ENCODE measurements around the gene SRBD1. TPM values are rescaled to one million over a fixed set of nuclear protein-coding genes. Genes with fewer than 3 reads are reported as not detected.

SRBD1 gene
- total RNA-seq, 1 experiment from 2014 or later = 17.3 TPM

- Mint-ChIP-seq H3K4me3 (ENCODE audit: unreplicated experiment) (no peak overlapping the region), H3K36me3 (ENCODE audit: insufficient read depth, unreplicated experiment) (no peaks in the 10 kb centered on the region), H3K4me1 (ENCODE audit: insufficient read depth, unreplicated experiment) (no peaks in the 10 kb centered on the region), H3K27ac (ENCODE audit: low read depth, unreplicated experiment) (no peak overlapping the region), H3K27me3 (ENCODE audit: insufficient read depth, unreplicated experiment) (no peaks in the 10 kb centered on the region), H3K9me3 (ENCODE audit: unreplicated experiment) (peaks cover 7% of the 10 kb centered on the region)
- TF ChIP-seq, protein P1, sequence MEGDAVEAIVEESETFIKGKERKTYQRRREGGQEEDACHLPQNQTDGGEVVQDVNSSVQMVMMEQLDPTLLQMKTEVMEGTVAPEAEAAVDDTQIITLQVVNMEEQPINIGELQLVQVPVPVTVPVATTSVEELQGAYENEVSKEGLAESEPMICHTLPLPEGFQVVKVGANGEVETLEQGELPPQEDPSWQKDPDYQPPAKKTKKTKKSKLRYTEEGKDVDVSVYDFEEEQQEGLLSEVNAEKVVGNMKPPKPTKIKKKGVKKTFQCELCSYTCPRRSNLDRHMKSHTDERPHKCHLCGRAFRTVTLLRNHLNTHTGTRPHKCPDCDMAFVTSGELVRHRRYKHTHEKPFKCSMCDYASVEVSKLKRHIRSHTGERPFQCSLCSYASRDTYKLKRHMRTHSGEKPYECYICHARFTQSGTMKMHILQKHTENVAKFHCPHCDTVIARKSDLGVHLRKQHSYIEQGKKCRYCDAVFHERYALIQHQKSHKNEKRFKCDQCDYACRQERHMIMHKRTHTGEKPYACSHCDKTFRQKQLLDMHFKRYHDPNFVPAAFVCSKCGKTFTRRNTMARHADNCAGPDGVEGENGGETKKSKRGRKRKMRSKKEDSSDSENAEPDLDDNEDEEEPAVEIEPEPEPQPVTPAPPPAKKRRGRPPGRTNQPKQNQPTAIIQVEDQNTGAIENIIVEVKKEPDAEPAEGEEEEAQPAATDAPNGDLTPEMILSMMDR (IDR thresholded peaks at IDR 0.05; ENCODE audit: unreplicated experiment) = no peak
- intact Hi-C loops (cut with micrococcal nuclease) = no loop called here
- POLR2A ChIA-PET = no interaction called here
- DNase-seq (ENCODE audit: unreplicated experiment) = no peak
- BruUV-seq (replicated peaks) = no TSS peak
- CTCF ChIA-PET = no interaction called here
Measured at GRCh38 chr2:45361666-45362065, 249.4 kb downstream of the SRBD1 start.

GRCh38 chr2:45354776-45355175, 256.3 kb downstream of the SRBD1 start:
- Mint-ChIP-seq H3K27ac (ENCODE audit: low read depth, unreplicated experiment) (no peak overlapping the region), H3K4me3 (ENCODE audit: unreplicated experiment) (no peak overlapping the region), H3K36me3 (ENCODE audit: insufficient read depth, unreplicated experiment) (no peaks in the 10 kb centered on the region), H3K4me1 (ENCODE audit: insufficient read depth, unreplicated experiment) (peaks cover 12% of the 10 kb centered on the region), H3K9me3 (ENCODE audit: unreplicated experiment) (peaks cover 8% of the 10 kb centered on the region), H3K27me3 (ENCODE audit: insufficient read depth, unreplicated experiment) (no peaks in the 10 kb centered on the region)
- TF ChIP-seq, protein P1 (IDR thresholded peaks at IDR 0.05; ENCODE audit: unreplicated experiment) = no peak
- CTCF ChIA-PET = interaction anchor here (0.6 kb wide), 1 partner anchor 1778 kb away, joined by 3 read pairs; no protein-coding TSS in a partner anchor
- intact Hi-C loops (cut with micrococcal nuclease) = no loop called here
- DNase-seq (ENCODE audit: unreplicated experiment) = no peak
- POLR2A ChIA-PET = interaction anchor here (0.8 to 1.4 kb wide), 2 partner anchors 9 to 12 kb away, joined by 3 to 4 read pairs; no protein-coding TSS in a partner anchor
- BruUV-seq (replicated peaks) = no TSS peak

DNA sequence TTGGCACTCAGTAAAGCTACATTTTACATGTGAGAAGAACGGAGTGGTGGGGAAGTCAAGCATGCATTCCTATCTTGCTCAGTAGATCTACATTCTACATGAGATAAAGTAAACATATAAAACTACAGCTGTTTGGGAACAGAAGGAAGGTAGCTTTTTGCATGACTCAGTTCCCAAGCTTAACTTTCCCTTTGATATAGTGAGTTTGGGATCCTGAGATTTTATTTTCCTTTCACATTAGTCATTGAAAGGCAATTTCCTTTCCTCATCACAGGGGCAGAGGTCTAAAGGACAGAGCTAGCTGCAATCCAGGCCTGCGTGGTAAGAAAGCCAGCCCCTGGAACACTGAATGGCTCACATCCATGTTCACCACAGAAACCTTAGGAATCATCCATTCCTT, 257.2 kb downstream of the SRBD1 start:
- ChIA-PET CTCF (no interaction called here), POLR2A (interaction anchor here (1.4 kb wide), 1 partner anchor 11 kb away, joined by 4 read pairs; no protein-coding TSS in a partner anchor)
- no peak overlapping the region for H3K4me3 Mint-ChIP-seq (ENCODE audit: unreplicated experiment)
- H3K27ac Mint-ChIP-seq (ENCODE audit: low read depth, unreplicated experiment) = no peak overlapping the region
- H3K9me3 Mint-ChIP-seq (ENCODE audit: unreplicated experiment) = peaks cover 8% of the 10 kb centered on the region
- intact Hi-C loops (cut with micrococcal nuclease) = no loop called here
- no peaks in the 10 kb centered on the region for H3K36me3 Mint-ChIP-seq (ENCODE audit: insufficient read depth, unreplicated experiment)
- H3K27me3 Mint-ChIP-seq (ENCODE audit: insufficient read depth, unreplicated experiment) = no peaks in the 10 kb centered on the region
- BruUV-seq (replicated peaks) = no TSS peak
- peak; percentile 74 for DNase-seq (ENCODE audit: unreplicated experiment)
- TF ChIP-seq, protein P1 (IDR thresholded peaks at IDR 0.05; ENCODE audit: unreplicated experiment) = no peak
- H3K4me1 Mint-ChIP-seq (ENCODE audit: insufficient read depth, unreplicated experiment) = peaks cover 12% of the 10 kb centered on the region

GRCh38 chr2:45352506-45352905, 258.6 kb downstream of the SRBD1 start:
- BruUV-seq (replicated peaks) = no TSS peak
- Mint-ChIP-seq H3K36me3 (ENCODE audit: insufficient read depth, unreplicated experiment) (no peaks in the 10 kb centered on the region), H3K4me1 (ENCODE audit: insufficient read depth, unreplicated experiment) (peaks cover 12% of the 10 kb centered on the region), H3K27ac (ENCODE audit: low read depth, unreplicated experiment) (no peak overlapping the region), H3K27me3 (ENCODE audit: insufficient read depth, unreplicated experiment) (no peaks in the 10 kb centered on the region), H3K4me3 (ENCODE audit: unreplicated experiment) (no peak overlapping the region), H3K9me3 (ENCODE audit: unreplicated experiment) (peaks cover 8% of the 10 kb centered on the region)
- CTCF ChIA-PET = no interaction called here
- POLR2A ChIA-PET = no interaction called here
- TF ChIP-seq, protein P1 (IDR thresholded peaks at IDR 0.05; ENCODE audit: unreplicated experiment) = no peak
- intact Hi-C loops (cut with micrococcal nuclease) = no loop called here
- DNase-seq (ENCODE audit: unreplicated experiment) = no peak

All from MCF 10A (cell line).